K562 (cell line): ENCODE data around the gene DNAJB7. TPM values are rescaled to one million over a fixed set of nuclear protein-coding genes. Genes with fewer than 3 reads are reported as not detected.

ENCODE experiments used
- CGGBP1 ChIP-seq: fragments of 250-450 bp; sonication (Bioruptor Pico); IDR thresholded peaks from 2 replicates; pipeline ENCODE4 v1.9.0; 2021; ENCODE audit warnings: mild to moderate bottlenecking
- CHCHD3 ChIP-seq: fragments of 250-450 bp; sonication (Bioruptor Pico); IDR thresholded peaks from 2 replicates; pipeline ENCODE4 v2.1.2; 2022; ENCODE audit warnings: mild to moderate bottlenecking
- CREBBP ChIP-seq: IDR thresholded peaks from one replicate; pipeline ENCODE4 v1.6.1; 2012; ENCODE audit warnings: low read depth, mild to moderate bottlenecking, control low read depth, inconsistent platforms, low read length
- FOXJ3 ChIP-seq: sonication (generic); formaldehyde crosslinking; IDR thresholded peaks from 2 replicates; pipeline ENCODE4 v1.4.0; 2020; ENCODE audit warnings: mild to moderate bottlenecking, missing genetic modification reagents
- HMG20B ChIP-seq: fragments of 250-450 bp; sonication (Bioruptor Pico); IDR thresholded peaks from 2 replicates; pipeline ENCODE4 v1.5.0; 2021; ENCODE audit warnings: mild to moderate bottlenecking
- HSF4 ChIP-seq: fragments of 250-450 bp; sonication (Bioruptor Pico); IDR thresholded peaks from 2 replicates; pipeline ENCODE4 v2.1.2; 2022; ENCODE audit warnings: mild to moderate bottlenecking, moderate library complexity, borderline replicate concordance
- JUN ChIP-seq, 2 experiments: sonication (generic) in 1 of 2; formaldehyde crosslinking in 1 of 2; IDR thresholded peaks; 2 replicates each; pipeline versions ENCODE4 v1.6.1 to v1.8.0; 2012 to 2022; ENCODE audit warnings: borderline replicate concordance in 2 of 2, mild to moderate bottlenecking in 2 of 2, improper control_type of control experiment in 1 of 2, low read depth in 1 of 2, low read length in 1 of 2, missing genetic modification reagents in 1 of 2
- POLR2AphosphoS2 ChIP-seq: IDR thresholded peaks from 2 replicates; pipeline ENCODE4 v1.6.1; 2012; ENCODE audit warnings: low read length, improper control_type of control experiment
- PURB ChIP-seq: sonication (generic); formaldehyde crosslinking; IDR thresholded peaks from 2 replicates; pipeline ENCODE4 v1.9.0; 2021; ENCODE audit warnings: low read depth, mild to moderate bottlenecking, missing genetic modification reagents
- RHOXF2B ChIP-seq: fragments of 250-450 bp; sonication (Bioruptor Pico); conservative IDR thresholded peaks from 2 replicates; pipeline ENCODE4 v1.5.1; 2021
- SMAD2 ChIP-seq: fragments of 150-350 bp; IDR thresholded peaks from 2 replicates; pipeline ENCODE4 v1.6.1; 2014; ENCODE audit warnings: low read depth, mild to moderate bottlenecking, low read length
- SREBF2 ChIP-seq: sonication (generic); formaldehyde crosslinking; IDR thresholded peaks from 2 replicates; pipeline ENCODE4 v1.4.0; 2020; ENCODE audit warnings: mild to moderate bottlenecking, missing genetic modification reagents
- TARDBP ChIP-seq: fragments of 450-650 bp; IDR thresholded peaks from 2 replicates; pipeline ENCODE4 v1.6.1; 2016
- TFE3 ChIP-seq: fragments of 450-650 bp; formaldehyde crosslinking; IDR thresholded peaks from 2 replicates; pipeline ENCODE4 v1.4.0; 2020; ENCODE audit warnings: mild to moderate bottlenecking, mixed read lengths
- YY1 ChIP-seq, 3 experiments: IDR thresholded peaks; 2 replicates each; pipeline ENCODE4 v1.6.1; 2011; ENCODE audit warnings: low read length in 2 of 3, mild to moderate bottlenecking in 2 of 3, moderate library complexity in 2 of 3, borderline replicate concordance in 1 of 3, control low read depth in 1 of 3, low read depth in 1 of 3; ENCODE audit not compliant: insufficient read depth in 3 of 3, insufficient replicate concordance in 2 of 3, control insufficient read depth in 1 of 3, insufficient read length in 1 of 3; ENCODE audit errors: extremely low read depth in 1 of 3
- ZNF134 ChIP-seq: fragments of 250-450 bp; sonication (Bioruptor Pico); conservative IDR thresholded peaks from 2 replicates; pipeline ENCODE4 v1.4.0; 2020
- ZNF77 ChIP-seq: fragments of 250-450 bp; sonication (Bioruptor Pico); IDR thresholded peaks from 2 replicates; pipeline ENCODE4 v1.5.0; 2020
- polyA plus RNA-seq, 8 experiments: library from polyadenylated mRNA; depleted of rRNA in 4 of 8; stranded (reverse) in 5 of 8; unstranded in 3 of 8; fragments of >200 nt; fragmentation: Nextera tagmentation in 2 of 8; fragmentation: Illumina TruSeq in 1 of 8; extraction: Ambion mirVana in 2 of 8; extraction: Trizol in 1 of 8; gene quantifications; 2 replicates each; pipeline versions ENCODE4 v1.2.1 to v1.2.3, GENCODE V29; 2011 to 2014; ENCODE audit warnings: inconsistent platforms in 1 of 8, missing spikeins in 1 of 8
- total RNA-seq, 7 experiments: library from RNA; depleted of rRNA in 6 of 7; stranded (reverse); fragments of >200 nt in 6 of 7; fragmentation: Illumina TruSeq in 2 of 7; extraction: Trizol in 2 of 7; gene quantifications; 2 replicates each; pipeline versions ENCODE4 v1.2.1 to v1.2.3, GENCODE V29; 2011 to 2021; ENCODE audit warnings: low replicate concordance in 1 of 7
- TF ChIP-seq, protein P1 (sequence below): fragments of 250-450 bp; sonication (Bioruptor Pico); IDR thresholded peaks from 2 replicates; pipeline ENCODE4 v1.4.0; 2020; ENCODE audit warnings: mild to moderate bottlenecking, moderate library complexity
- TF ChIP-seq, protein P2 (sequence below): IDR thresholded peaks from 2 replicates; pipeline ENCODE4 v1.6.1; 2016; ENCODE audit warnings: missing genetic modification characterization, missing compliant biosample characterization

The DNAJB7 gene
- total and polyA plus RNA-seq, 9 of the 15 experiments (the other 6 are each of a cell fraction or from before 2014, with no cell fraction given): 0.13 to 0.21 TPM; not detected in 7

DNA sequence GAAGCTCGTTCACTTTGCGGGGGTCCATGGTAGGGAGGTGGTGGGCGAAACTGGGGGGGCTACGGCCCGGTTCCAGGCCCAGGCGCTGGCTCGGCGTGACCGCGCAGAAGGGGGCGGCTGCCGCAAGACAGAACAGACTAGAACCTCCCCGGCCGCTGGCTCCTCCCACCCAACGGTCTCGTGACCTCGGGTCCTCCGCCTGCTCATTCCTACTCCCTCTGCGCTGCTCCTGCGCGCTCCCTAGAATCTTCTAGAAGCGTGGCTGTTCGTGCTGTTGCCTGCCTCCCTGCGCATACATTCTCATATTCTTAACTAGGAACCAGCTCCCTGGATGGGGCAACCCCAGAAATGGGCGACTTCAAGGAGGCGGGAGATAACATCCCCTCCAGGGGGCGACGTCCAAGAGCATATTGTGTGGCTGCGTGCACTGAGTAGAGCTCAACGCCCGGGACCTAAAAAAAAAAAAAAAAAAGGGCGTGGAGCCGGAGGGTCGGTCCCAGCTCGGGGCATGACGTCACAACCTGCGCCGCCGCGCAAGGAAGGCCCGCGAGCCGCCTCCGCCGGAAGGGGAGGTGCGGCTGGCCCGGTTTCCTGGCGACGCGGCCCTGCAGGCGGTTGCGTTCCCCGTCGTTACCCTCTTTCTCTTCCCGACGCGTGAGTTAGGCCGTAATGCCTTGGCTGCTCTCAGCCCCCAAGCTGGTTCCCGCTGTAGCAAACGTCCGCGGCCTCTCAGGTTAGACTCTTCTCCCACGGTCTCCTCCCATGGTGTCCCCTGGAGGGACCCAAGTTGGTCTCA lies 5.2 kb downstream of the DNAJB7 start, which contains the start of the genes ST13 and XPNPEP3 (continued):
- TF ChIP-seq TFE3 (CRISPR knock-in tag) (peak; percentile 94), TARDBP (no peak), SMAD2 (no peak), CHCHD3 (no peak), YY1 (IDR thresholded peaks at IDR 0.05; ENCODE audit: borderline replicate concordance in 1 of 3, control insufficient read depth in 1 of 3, extremely low read depth in 1 of 3, insufficient read depth in 3 of 3, insufficient read length in 1 of 3, insufficient replicate concordance in 2 of 3, low read depth in 1 of 3, low read length in 2 of 3) (peak in 1 of 3 experiments; percentile 17), RHOXF2B (CRISPR knock-in tag) (no peak), FOXJ3 (CRISPR knock-in tag) (no peak), HSF4 (CRISPR knock-in tag) (no peak), CGGBP1 (CRISPR knock-in tag) (no peak), JUN (IDR thresholded peaks at IDR 0.05; ENCODE audit: borderline replicate concordance, low read depth, low read length) (no peak; the same call in 1 of the 2 replicates), JUN (CRISPR knock-in tag; IDR thresholded peaks at IDR 0.05; ENCODE audit: borderline replicate concordance) (no peak), SREBF2 (CRISPR knock-in tag) (no peak), PURB (CRISPR knock-in tag) (no peak), HMG20B (CRISPR knock-in tag) (no peak), POLR2AphosphoS2 (no peak), ZNF77 (no peak), ZNF134 (no peak), CREBBP (no peak)
- TF ChIP-seq, protein P1, sequence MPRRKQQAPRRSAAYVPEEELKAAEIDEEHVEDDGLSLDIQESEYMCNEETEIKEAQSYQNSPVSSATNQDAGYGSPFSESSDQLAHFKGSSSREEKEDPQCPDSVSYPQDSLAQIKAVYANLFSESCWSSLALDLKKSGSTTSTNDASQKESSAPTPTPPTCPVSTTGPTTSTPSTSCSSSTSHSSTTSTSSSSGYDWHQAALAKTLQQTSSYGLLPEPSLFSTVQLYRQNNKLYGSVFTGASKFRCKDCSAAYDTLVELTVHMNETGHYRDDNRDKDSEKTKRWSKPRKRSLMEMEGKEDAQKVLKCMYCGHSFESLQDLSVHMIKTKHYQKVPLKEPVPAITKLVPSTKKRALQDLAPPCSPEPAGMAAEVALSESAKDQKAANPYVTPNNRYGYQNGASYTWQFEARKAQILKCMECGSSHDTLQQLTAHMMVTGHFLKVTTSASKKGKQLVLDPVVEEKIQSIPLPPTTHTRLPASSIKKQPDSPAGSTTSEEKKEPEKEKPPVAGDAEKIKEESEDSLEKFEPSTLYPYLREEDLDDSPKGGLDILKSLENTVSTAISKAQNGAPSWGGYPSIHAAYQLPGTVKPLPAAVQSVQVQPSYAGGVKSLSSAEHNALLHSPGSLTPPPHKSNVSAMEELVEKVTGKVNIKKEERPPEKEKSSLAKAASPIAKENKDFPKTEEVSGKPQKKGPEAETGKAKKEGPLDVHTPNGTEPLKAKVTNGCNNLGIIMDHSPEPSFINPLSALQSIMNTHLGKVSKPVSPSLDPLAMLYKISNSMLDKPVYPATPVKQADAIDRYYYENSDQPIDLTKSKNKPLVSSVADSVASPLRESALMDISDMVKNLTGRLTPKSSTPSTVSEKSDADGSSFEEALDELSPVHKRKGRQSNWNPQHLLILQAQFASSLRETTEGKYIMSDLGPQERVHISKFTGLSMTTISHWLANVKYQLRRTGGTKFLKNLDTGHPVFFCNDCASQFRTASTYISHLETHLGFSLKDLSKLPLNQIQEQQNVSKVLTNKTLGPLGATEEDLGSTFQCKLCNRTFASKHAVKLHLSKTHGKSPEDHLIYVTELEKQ (CRISPR knock-in tag): no peak
- TF ChIP-seq, protein P2, sequence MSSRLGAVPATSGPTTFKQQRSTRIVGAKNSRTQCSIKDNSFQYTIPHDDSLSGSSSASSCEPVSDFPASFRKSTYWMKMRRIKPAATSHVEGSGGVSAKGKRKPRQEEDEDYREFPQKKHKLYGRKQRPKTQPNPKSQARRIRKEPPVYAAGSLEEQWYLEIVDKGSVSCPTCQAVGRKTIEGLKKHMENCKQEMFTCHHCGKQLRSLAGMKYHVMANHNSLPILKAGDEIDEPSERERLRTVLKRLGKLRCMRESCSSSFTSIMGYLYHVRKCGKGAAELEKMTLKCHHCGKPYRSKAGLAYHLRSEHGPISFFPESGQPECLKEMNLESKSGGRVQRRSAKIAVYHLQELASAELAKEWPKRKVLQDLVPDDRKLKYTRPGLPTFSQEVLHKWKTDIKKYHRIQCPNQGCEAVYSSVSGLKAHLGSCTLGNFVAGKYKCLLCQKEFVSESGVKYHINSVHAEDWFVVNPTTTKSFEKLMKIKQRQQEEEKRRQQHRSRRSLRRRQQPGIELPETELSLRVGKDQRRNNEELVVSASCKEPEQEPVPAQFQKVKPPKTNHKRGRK: no peak
